Right ventricle myocardium inferior (tissue), 1 donor: ENCODE results near the gene TMEM184B. TPM values are rescaled to one million over a fixed set of nuclear protein-coding genes. Genes with fewer than 3 reads are reported as not detected.
"Not testable (repeated sequence)": the region's sequence is repeated elsewhere in the genome, so short reads cannot be mapped to it uniquely, and the experiment has no call there.

ENCODE experiments used
- ATAC-seq: fragments of 200-7000 bp; cut with Tn5 transposase; one replicate; pipeline ENCODE4 v1.9.1; 2020; ENCODE audit warnings: mild to moderate bottlenecking, moderate library complexity
- DNase-seq: peaks from one replicate; pipeline ENCODE4 v3.0.0; 2021; ENCODE audit errors: missing footprints
- intact Hi-C: fragments of 100-400 bp; cut with DNase I; formaldehyde crosslinking; loops from one replicate; pipeline ENCODE4 v1.11.0; 2022
- total RNA-seq: library from RNA; stranded (reverse); fragmentation: NEBNext Ultra II Directional; extraction: Animal tissue kit (Norgen Biotek cat#: 25700); gene quantifications from one replicate; pipeline ENCODE4 v1.2.1, GENCODE V29; 2021
- donor health status: DM: no; HTN: yes; CAD: no; lungs with severe emphysema.

The TMEM184B gene
- total RNA-seq, 1 donor from 2014 or later = 43.1 TPM

GRCh38 chr22:38178605-38178937 lies 94.2 kb downstream of the TMEM184B start:
- intact Hi-C loops = loop anchor here (5.0 kb wide), 1 partner anchor 139 kb away; the partner anchor contains the start of gene CSNK1E
- DNase-seq, ATAC-seq: not testable (repeated sequence)

GRCh38 chr22:38177926-38178604 lies 94.7 kb downstream of the TMEM184B start:
- DNase-seq = no peak
- peak; percentile 24 for ATAC-seq
- intact Hi-C loops = loop anchor here (5.0 kb wide), 1 partner anchor 139 kb away; the partner anchor contains the start of gene CSNK1E

- intact Hi-C loops = loop anchor here (5.0 kb wide), 1 partner anchor 140 kb away; the partner anchor contains the start of gene CSNK1E
- not testable (repeated sequence) for DNase-seq, ATAC-seq
These were observed 95.3 kb downstream of the TMEM184B start for GRCh38 chr22:38177571-38177925.

- ATAC-seq (no peak), DNase-seq (no peak)
- intact Hi-C loops = loop anchor here (5.0 kb wide), 1 partner anchor 140 kb away; the partner anchor contains the start of gene CSNK1E
These were observed 95.8 kb downstream of the TMEM184B start for GRCh38 chr22:38177044-38177443.

- DNase-seq (peak; percentile 86), ATAC-seq (peak; percentile 66)
- intact Hi-C loops = loop anchor here (5.0 kb wide), 1 partner anchor 141 kb away; the partner anchor contains the start of gene CSNK1E
These were observed 96.6 kb downstream of the TMEM184B start for GRCh38 chr22:38176170-38176741.

- no peak for DNase-seq
- no peak for ATAC-seq
- intact Hi-C loops = loop anchor here (5.0 kb wide), 1 partner anchor 142 kb away; the partner anchor contains the start of gene CSNK1E
These were observed 97.3 kb downstream of the TMEM184B start for GRCh38 chr22:38175206-38176118.

- DNase-seq (no peak), ATAC-seq (no peak)
- intact Hi-C loops = loop anchor here (5.0 kb wide), 1 partner anchor 143 kb away; the partner anchor contains the start of gene CSNK1E
These were observed 98.2 kb downstream of the TMEM184B start for GRCh38 chr22:38174626-38175025.

GRCh38 chr22:38173641-38173906 lies 99.2 kb downstream of the TMEM184B start:
- intact Hi-C loops = no loop called here
- DNase-seq = no peak

GRCh38 chr22:38172832-38173640 lies 99.8 kb downstream of the TMEM184B start:
- peak; percentile 69 for DNase-seq
- ATAC-seq = peak; percentile 62
- intact Hi-C loops = no loop called here

More at GRCh38 chr22:38173641-38173906, 99.2 kb downstream of the TMEM184B start:
- ATAC-seq = no peak

GRCh38 chr22:38171927-38172831 lies 100.6 kb downstream of the TMEM184B start:
- ATAC-seq = no peak
- intact Hi-C loops = no loop called here
- DNase-seq = no peak

- intact Hi-C loops = no loop called here
- no peak for DNase-seq
- no peak for ATAC-seq
These were observed 102.3 kb downstream of the TMEM184B start for GRCh38 chr22:38170469-38170868.

Other genes starting within 250 kb of the TMEM184B start
- 20.9 TPM for gene PICK1, start 215.6 kb downstream of the TMEM184B start, total RNA-seq
- not detected for gene SLC16A8, start 188.8 kb downstream of the TMEM184B start, total RNA-seq
- 0.30 TPM for gene BAIAP2L2, start 162.3 kb downstream of the TMEM184B start, total RNA-seq
- gene PLA2G6, start 91.2 kb downstream of the TMEM184B start, total RNA-seq = 11.4 TPM
- 4.7 TPM for gene MAFF, start 71.0 kb downstream of the TMEM184B start, total RNA-seq
- 55.4 TPM for gene CSNK1E, start 44.4 kb upstream of the TMEM184B start, total RNA-seq
- gene KCNJ4, start 182.2 kb upstream of the TMEM184B start, total RNA-seq = 16.0 TPM
- 4.4 TPM for gene KDELR3, start 195.1 kb upstream of the TMEM184B start, total RNA-seq
- 195 TPM for gene DDX17, start 233.3 kb upstream of the TMEM184B start, total RNA-seq